ENCODE data around the gene MPV17L2.
A peak's percentile ranks its signal among the peaks of the same experiment; 100 is the strongest.

The MPV17L2 gene

GRCh38 chr19:18160493-18160970 is 32.5 kb upstream of the MPV17L2 start:
- DNase-seq = no peak

- DNase-seq = peak; percentile 46
Observed at GRCh38 chr19:18160971-18161635, 31.9 kb upstream of the MPV17L2 start.

- DNase-seq = peak; percentile 51
Observed at GRCh38 chr19:18161636-18162002, 31.4 kb upstream of the MPV17L2 start.

GRCh38 chr19:18164072-18164471 is 28.9 kb upstream of the MPV17L2 start:
- no peak for DNase-seq

GRCh38 chr19:18165794-18166544 is 27.0 kb upstream of the MPV17L2 start:
- DNase-seq = no peak

- DNase-seq = no peak
Observed at GRCh38 chr19:18167011-18167410, 26.0 kb upstream of the MPV17L2 start.

- DNase-seq = no peak
Observed at GRCh38 chr19:18167975-18168645, 24.9 kb upstream of the MPV17L2 start.

GRCh38 chr19:18168673-18169381 is 24.2 kb upstream of the MPV17L2 start:
- DNase-seq = no peak

GRCh38 chr19:18170714-18171255 is 22.2 kb upstream of the MPV17L2 start:
- DNase-seq = no peak

GRCh38 chr19:18171605-18172327 is 21.3 kb upstream of the MPV17L2 start:
- no peak for DNase-seq

- DNase-seq = no peak
Observed at GRCh38 chr19:18172331-18173053, 20.5 kb upstream of the MPV17L2 start.

GRCh38 chr19:18173054-18173571 is 19.9 kb upstream of the MPV17L2 start:
- no peak for DNase-seq

GRCh38 chr19:18173572-18174288 is 19.3 kb upstream of the MPV17L2 start, which contains the start of gene IFI30:
Gene IFI30, plus strand, starts transcription at chr19:18173813. Its CDS starts 29 bp downstream, at chr19:18173842.
- DNase-seq = peak; percentile 58

GRCh38 chr19:18174983-18175382 is 18.0 kb upstream of the MPV17L2 start:
- DNase-seq = no peak

GRCh38 chr19:18176367-18177310 is 16.4 kb upstream of the MPV17L2 start:
- DNase-seq = no peak

GRCh38 chr19:18179957-18180356 is 13.1 kb upstream of the MPV17L2 start:
- DNase-seq = no peak

GRCh38 chr19:18183529-18183928 is 9.5 kb upstream of the MPV17L2 start:
- no peak for DNase-seq

- DNase-seq = no peak
Observed at GRCh38 chr19:18185538-18185937, 7.5 kb upstream of the MPV17L2 start.

- no peak for DNase-seq
Observed at GRCh38 chr19:18190278-18190677, 2.7 kb upstream of the MPV17L2 start.
